Measurements from ENCODE around the gene TAF4.
"Not testable (repeated sequence)": the region's sequence is repeated elsewhere in the genome, so short reads cannot be mapped to it uniquely, and the experiment has no call there.

Gene TAF4

GRCh38 chr20:61957961-61958715, 107.5 kb downstream of the TAF4 start:
- FAIRE-seq = no peak

GRCh38 chr20:61956396-61957342, 109.0 kb downstream of the TAF4 start:
- no peak for FAIRE-seq

- FAIRE-seq = no peak
Measured at GRCh38 chr20:61955668-61956395, 109.8 kb downstream of the TAF4 start.

- no peak for FAIRE-seq
Measured at GRCh38 chr20:61954276-61955021, 111.2 kb downstream of the TAF4 start.

GRCh38 chr20:61953037-61954021, 112.4 kb downstream of the TAF4 start:
- FAIRE-seq = no peak

- FAIRE-seq = no peak
Measured at GRCh38 chr20:61951695-61952533, 113.8 kb downstream of the TAF4 start.

GRCh38 chr20:61950641-61951071, 115.0 kb downstream of the TAF4 start:
- FAIRE-seq = no peak

GRCh38 chr20:61949714-61950640, 115.7 kb downstream of the TAF4 start:
- no peak for FAIRE-seq

- FAIRE-seq = no peak
Measured at GRCh38 chr20:61949363-61949713, 116.3 kb downstream of the TAF4 start.

GRCh38 chr20:61948586-61949362, 116.9 kb downstream of the TAF4 start:
- FAIRE-seq = no peak

- not testable (repeated sequence) for FAIRE-seq
Measured at GRCh38 chr20:61948056-61948455, 117.6 kb downstream of the TAF4 start.

GRCh38 chr20:61945495-61945894, 120.2 kb downstream of the TAF4 start:
- not testable (repeated sequence) for FAIRE-seq

GRCh38 chr20:61944967-61945366, 120.7 kb downstream of the TAF4 start:
- not testable (repeated sequence) for FAIRE-seq

- FAIRE-seq = no peak
Measured at GRCh38 chr20:61942526-61942925, 123.2 kb downstream of the TAF4 start.

- no peak for FAIRE-seq
Measured at GRCh38 chr20:61941721-61942405, 123.8 kb downstream of the TAF4 start.

- no peak for FAIRE-seq
Measured at GRCh38 chr20:61940976-61941720, 124.5 kb downstream of the TAF4 start.

GRCh38 chr20:61940491-61940890, 125.2 kb downstream of the TAF4 start:
- no peak for FAIRE-seq
